CD14-positive monocyte (primary cell): Measurements from ENCODE around the gene BMP7. TPM values are rescaled to one million over a fixed set of nuclear protein-coding genes. Genes with fewer than 3 reads are reported as not detected.

Experiments used
- DNase-seq, 3 donors: peaks; one replicate each; pipeline ENCODE4 v3.0.0-alpha.2; 2011 to 2022
- H2AFZ ChIP-seq: 2 replicates; pipeline ENCODE4 v1.6.0; 2012; ENCODE audit warnings: mild to moderate bottlenecking, low read depth, low read length, inconsistent platforms; ENCODE audit not compliant: insufficient read depth, poor library complexity, severe bottlenecking
- H3K27ac ChIP-seq, 2 donors: 1 replicate in 1 of 2; 2 replicates in 1 of 2; pipeline ENCODE4 v1.5.1; 2012 to 2013; ENCODE audit warnings: low read length in 2 of 2, control low read depth in 1 of 2, inconsistent platforms in 1 of 2, low read depth in 1 of 2, mild to moderate bottlenecking in 1 of 2
- H3K27me3 ChIP-seq, 2 donors: one replicate each; pipeline versions ENCODE4 v1.6.0 to v1.6.1; 2011 to 2013; ENCODE audit warnings: low read length in 2 of 2; ENCODE audit not compliant: control insufficient read depth in 2 of 2, insufficient read depth in 2 of 2
- H3K36me3 ChIP-seq, 2 donors: replicated peaks in 1 of 2; 1 replicate in 1 of 2; 2 replicates in 1 of 2; pipeline versions ENCODE4 v1.5.1 to v1.6.1; 2012 to 2013; ENCODE audit warnings: low read length in 2 of 2, control low read depth in 1 of 2, inconsistent platforms in 1 of 2, mild to moderate bottlenecking in 1 of 2; ENCODE audit not compliant: insufficient read depth in 2 of 2, control insufficient read depth in 1 of 2
- H3K4me1 ChIP-seq, 2 donors: 1 replicate in 1 of 2; 2 replicates in 1 of 2; pipeline versions ENCODE4 v1.5.1 to v1.6.1; 2012 to 2013; ENCODE audit warnings: low read length in 2 of 2, control low read depth in 1 of 2, inconsistent platforms in 1 of 2, mild to moderate bottlenecking in 1 of 2, moderate library complexity in 1 of 2; ENCODE audit not compliant: insufficient read depth in 2 of 2, control insufficient read depth in 1 of 2
- H3K4me2 ChIP-seq: replicated peaks from 2 replicates; pipeline ENCODE3; 2012; ENCODE audit warnings: low read length, moderate library complexity, mild to moderate bottlenecking; ENCODE audit not compliant: poor library complexity, severe bottlenecking; ENCODE audit errors: extremely low read depth
- H3K4me3 ChIP-seq, 3 experiments: fragments of 200-600 bp in 1 of 3; sonication (generic) in 1 of 3; replicated peaks in 1 of 3; 1 replicate in 2 of 3; 2 replicates in 1 of 3; pipeline ENCODE4 v1.5.1; 2011 to 2013; ENCODE audit warnings: low read length in 3 of 3, mild to moderate bottlenecking in 3 of 3, control low read depth in 2 of 3, low read depth in 2 of 3, inconsistent platforms in 1 of 3, moderate library complexity in 1 of 3
- H3K79me2 ChIP-seq: 2 replicates; pipeline ENCODE4 v1.6.0; 2012; ENCODE audit warnings: mild to moderate bottlenecking, control low read depth, inconsistent platforms, low read length, moderate library complexity; ENCODE audit not compliant: insufficient read depth
- H3K9ac ChIP-seq: 2 replicates; pipeline ENCODE4 v1.6.0; 2017; ENCODE audit warnings: low read length, mild to moderate bottlenecking; ENCODE audit not compliant: insufficient read depth, poor library complexity, severe bottlenecking
- H3K9me3 ChIP-seq, 2 donors: replicated peaks in 1 of 2; 1 replicate in 1 of 2; 2 replicates in 1 of 2; pipeline versions ENCODE4 v1.5.1 to v1.6.1; 2012 to 2013; ENCODE audit warnings: low read length in 2 of 2, control low read depth in 1 of 2; ENCODE audit not compliant: control insufficient read depth in 1 of 2, insufficient read depth in 1 of 2
- H4K20me1 ChIP-seq: 2 replicates; pipeline ENCODE4 v1.6.0; 2012; ENCODE audit warnings: mild to moderate bottlenecking, low read length, control low read depth, moderate library complexity; ENCODE audit not compliant: insufficient read depth
- H3K27ac Mint-ChIP-seq, 7 donors: one replicate each; pipeline ENCODE4 v1.8.0; 2020; ENCODE audit warnings: mild to moderate bottlenecking in 7 of 7, mixed read lengths in 7 of 7, moderate library complexity in 6 of 7, inconsistent platforms in 2 of 7
- H3K27me3 Mint-ChIP-seq, 3 donors: one replicate each; pipeline ENCODE4 v1.8.0; 2021 to 2022; ENCODE audit warnings: low read depth in 3 of 3, mild to moderate bottlenecking in 3 of 3, mixed read lengths in 3 of 3, moderate library complexity in 3 of 3, inconsistent platforms in 1 of 3
- H3K36me3 Mint-ChIP-seq, 2 donors: one replicate each; pipeline ENCODE4 v1.8.0; 2020; ENCODE audit warnings: mixed read lengths in 2 of 2, inconsistent platforms in 1 of 2, mild to moderate bottlenecking in 1 of 2
- H3K4me1 Mint-ChIP-seq: one replicate; pipeline ENCODE4 v1.8.0; 2020; ENCODE audit warnings: mild to moderate bottlenecking, mixed read lengths
- H3K4me3 Mint-ChIP-seq, 2 donors: one replicate each; pipeline ENCODE4 v1.8.0; 2020; ENCODE audit warnings: mild to moderate bottlenecking in 2 of 2, mixed read lengths in 2 of 2, moderate library complexity in 1 of 2
- H3K9me3 Mint-ChIP-seq, 7 donors: one replicate each; pipeline ENCODE4 v1.8.0; 2020 to 2022; ENCODE audit warnings: mixed read lengths in 7 of 7, mild to moderate bottlenecking in 6 of 7, moderate library complexity in 6 of 7, inconsistent platforms in 2 of 7
- CTCF ChIP-seq: fragments of 200-600 bp; IDR thresholded peaks from one replicate; pipeline ENCODE4 v1.8.0; 2022; ENCODE audit warnings: antibody characterized with exemption, mild to moderate bottlenecking
- WGBS: methylation state at CpG from one replicate; pipeline ENCODE4 v1.1.5; 2013; ENCODE audit warnings: missing lambda C conversion rate; ENCODE audit not compliant: insufficient coverage; 5-methylcytosine and 5-hydroxymethylcytosine counted together
- intact Hi-C, 2 donors: fragments of 100-400 bp; cut with micrococcal nuclease; formaldehyde crosslinking; loops; one replicate each; pipeline versions ENCODE4 v1.15.0 to v1.15.1; 2023
- polyA plus RNA-seq, 3 donors: library from polyadenylated mRNA; depleted of rRNA in 1 of 3; unstranded in 2 of 3; stranded (reverse) in 1 of 3; fragments of 300-500 nt in 2 of 3; fragments of >200 nt in 1 of 3; fragmentation: Illumina TruSeq in 2 of 3; gene quantifications; 1 replicate in 2 of 3; 2 replicates in 1 of 3; pipeline ENCODE4 v1.2.3, GENCODE V29; 2012 to 2021

BMP7 gene
- polyA plus RNA-seq, 3 donors, result not detected

GRCh38 chr20:57262301-57262700 is 4.1 kb downstream of the BMP7 start:
- Mint-ChIP-seq H3K27me3 (peaks cover 82 to 93% (median 84%) of the 10 kb centered on the region in 3 donors), H3K27ac (no peak overlapping the region), H3K9me3 (peaks cover 0 to 8% (median 0%) of the 10 kb centered on the region in 7 donors), H3K36me3 (no peaks in the 10 kb centered on the region), H3K4me3 (peak overlapping the region in 1 of 2 donors; percentile 69), H3K4me1 (no peaks in the 10 kb centered on the region)
- peaks cover 0 to 12% of the 10 kb centered on the region in 2 donors for H3K9me3 ChIP-seq
- intact Hi-C loops, result no loop called here
- H3K27ac ChIP-seq, result no peak overlapping the region
- no peak for TF ChIP-seq CTCF
- 39% methylated on average over 5 of the region's 10 CpGs for WGBS
- H3K9ac ChIP-seq, result no peak overlapping the region
- no peaks in the 10 kb centered on the region for H4K20me1 ChIP-seq
- H3K79me2 ChIP-seq, result no peaks in the 10 kb centered on the region
- H3K4me3 ChIP-seq, result no peak overlapping the region
- H3K27me3 ChIP-seq, result peaks cover 66 to 85% of the 10 kb centered on the region in 2 donors
- no peaks in the 10 kb centered on the region for H3K36me3 ChIP-seq
- no peaks in the 10 kb centered on the region for H3K4me1 ChIP-seq
- no peak for DNase-seq
- no peak overlapping the region for H2AFZ ChIP-seq
- H3K4me2 ChIP-seq, result no peak overlapping the region

DNA sequence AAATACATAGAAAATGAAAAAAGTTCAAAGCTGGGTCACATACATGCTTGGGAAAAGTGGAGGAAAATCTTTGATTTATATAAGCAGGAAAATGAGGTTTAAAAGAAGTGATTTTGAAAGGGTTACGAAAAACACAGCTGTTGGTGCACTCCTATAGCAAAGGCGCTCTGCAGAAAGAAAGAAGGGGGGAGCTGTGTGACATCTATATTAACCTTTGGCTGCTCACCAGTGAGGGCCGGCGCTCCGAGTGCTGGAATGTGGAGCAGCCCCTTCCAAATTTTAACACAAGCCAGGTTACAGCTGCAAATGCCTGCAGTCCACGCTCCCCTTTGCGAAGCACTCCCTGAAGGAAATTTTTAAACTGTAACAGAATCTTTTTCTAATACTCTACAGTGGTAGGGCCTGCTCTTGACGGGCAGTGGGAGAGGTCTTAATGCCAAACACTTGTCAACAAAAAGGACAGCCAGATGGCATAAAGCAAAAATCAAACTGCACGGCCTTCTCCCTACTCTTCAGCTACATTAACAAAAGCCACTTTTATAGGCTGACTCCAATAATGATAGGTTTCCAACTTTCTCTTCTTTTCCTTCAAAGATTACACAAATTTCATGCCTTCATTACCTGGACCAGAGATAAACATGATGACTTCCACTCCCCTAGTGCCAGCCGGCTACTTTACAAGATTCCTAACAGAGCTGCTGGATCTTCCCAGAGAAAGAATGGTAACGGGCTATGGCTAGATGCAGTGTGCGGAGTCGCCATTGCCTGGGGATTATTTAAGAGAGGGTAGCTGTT is 4.8 kb downstream of the BMP7 start:
- no peak overlapping the region for H3K27ac ChIP-seq
- H3K36me3 ChIP-seq, result no peaks in the 10 kb centered on the region
- H3K4me1 ChIP-seq, result no peaks in the 10 kb centered on the region
- H2AFZ ChIP-seq, result no peak overlapping the region
- H3K4me3 ChIP-seq, result no peak overlapping the region
- H3K4me2 ChIP-seq, result no peak overlapping the region
- H3K79me2 ChIP-seq, result no peaks in the 10 kb centered on the region
- H3K27ac Mint-ChIP-seq, result no peak overlapping the region
- 60% methylated on average over 5 of the region's 13 CpGs for WGBS
- no peak for TF ChIP-seq CTCF
- H3K9me3 ChIP-seq, result peaks cover 0 to 12% of the 10 kb centered on the region in 2 donors
- peaks cover 64 to 78% of the 10 kb centered on the region in 2 donors for H3K27me3 ChIP-seq
- H3K4me1 Mint-ChIP-seq, result no peaks in the 10 kb centered on the region
- H3K9me3 Mint-ChIP-seq, result peaks cover 0 to 6% (median 0%) of the 10 kb centered on the region in 7 donors
- H3K27me3 Mint-ChIP-seq, result peaks cover 76 to 91% (median 77%) of the 10 kb centered on the region in 3 donors
- DNase-seq, result no peak
- H3K4me3 Mint-ChIP-seq, result peak overlapping the region in 1 of 2 donors; percentile 69
- H4K20me1 ChIP-seq, result no peaks in the 10 kb centered on the region
- H3K36me3 Mint-ChIP-seq, result no peaks in the 10 kb centered on the region
- H3K9ac ChIP-seq, result no peak overlapping the region
- intact Hi-C loops, result no loop called here
